ENCODE data around the gene AKR1C8.

Gene AKR1C8

GRCh38 chr10:5107860-5108526 is 77.0 kb downstream of the AKR1C8 start:
- DNase-seq, result peak; percentile 6

GRCh38 chr10:5106553-5106952 is 78.4 kb downstream of the AKR1C8 start:
- no peak for DNase-seq

DNA sequence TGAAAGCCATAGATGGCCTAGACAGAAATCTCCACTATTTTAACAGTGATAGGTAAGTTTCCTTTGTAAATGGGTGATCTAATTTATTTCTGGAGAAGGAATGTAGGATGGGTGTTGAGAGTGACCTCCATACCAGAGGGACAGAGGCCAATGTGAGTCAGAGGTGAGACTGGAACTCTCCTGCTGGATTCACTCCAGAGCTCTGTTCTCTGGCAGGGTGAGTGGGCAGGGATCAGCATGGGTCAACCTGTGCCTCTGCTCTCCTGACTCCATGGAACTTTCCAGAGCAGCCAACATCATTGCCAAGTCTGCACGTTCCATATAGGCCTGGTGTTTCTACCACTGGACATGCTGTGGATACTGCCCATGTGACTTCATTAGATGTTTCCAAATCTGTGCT is 79.3 kb downstream of the AKR1C8 start:
- no peak for DNase-seq

Measured in NCI-H146 (cell line).